HCT116 (cell line): Measurements from ENCODE around the gene WFDC10A. TPM values are rescaled to one million over a fixed set of nuclear protein-coding genes. Genes with fewer than 3 reads are reported as not detected.

Experiments used
- ATAC-seq: fragments of 200-7000 bp; cut with Tn5 transposase; 2 replicates; pipeline ENCODE4 v1.9.1; 2020; ENCODE audit warnings: mild to moderate bottlenecking, moderate library complexity
- BruUV-seq: library from RNA; stranded (reverse); fragments of 400-500 nt; replicated peaks from 2 replicates; lab custom pipeline; 2021; lab: Mats Ljungman, UMichigan
- CTCF ChIA-PET: fragments of 300-600 bp; sonication (Branson Sonifier 250); formaldehyde crosslinking; loops from one replicate; lab custom pipeline; 2021; ENCODE audit warnings: antibody characterized with exemption; lab: Charles Lee
- POLR2A ChIA-PET: fragments of 300-600, 350-600 bp; sonication (Branson Sonifier 250); formaldehyde crosslinking; loops from one replicate; lab custom pipeline; 2021; ENCODE audit warnings: antibody characterized with exemption; lab: Charles Lee
- RAD21 ChIA-PET, 2 experiments: fragments of 300-600 bp; sonication (Branson Sonifier 250); formaldehyde crosslinking; loops; one replicate each; lab custom pipeline; 2023; ENCODE audit warnings: low total read pairs in 2 of 2; ENCODE audit not compliant: uncharacterized antibody in 2 of 2, unreplicated experiment in 2 of 2, low non-redundant PET in 1 of 2; lab: Charles Lee
- DNase-seq: peaks from one replicate; pipeline ENCODE4 v3.0.0-alpha.2; 2010; ENCODE audit warnings: low read depth, low spot score
- H2AFZ ChIP-seq: fragments of 200-600 bp; shearing (Covaris generic), sonication (generic); 2 replicates; pipeline ENCODE4 v1.6.1; 2017; ENCODE audit warnings: low read depth, mixed run types, mixed read lengths, antibody characterized with exemption, low read length; ENCODE audit not compliant: poor library complexity, severe bottlenecking
- H3K27ac ChIP-seq: 2 replicates; pipeline ENCODE4 v1.5.1; 2012; ENCODE audit warnings: low read depth, low read length
- H3K27me3 ChIP-seq: fragments of 200-600 bp; sonication (generic); 2 replicates; pipeline ENCODE4 v1.6.1; 2016; ENCODE audit warnings: mixed run types, low read length, mixed read lengths; ENCODE audit not compliant: insufficient read depth
- H3K36me3 ChIP-seq, 2 experiments: fragments of 200-500 bp in 1 of 2; fragments of 200-600 bp in 1 of 2; sonication (Bioruptor generic) in 1 of 2; sonication (generic) in 1 of 2; 2 replicates each; pipeline versions ENCODE4 v1.5.1 to v1.6.1; 2014 to 2016; ENCODE audit warnings: low read length in 2 of 2, inconsistent platforms in 1 of 2, mixed read lengths in 1 of 2, mixed run types in 1 of 2; ENCODE audit not compliant: insufficient read depth in 2 of 2, control insufficient read depth in 1 of 2
- H3K4me1 ChIP-seq, 2 experiments: fragments of 200-600 bp in 1 of 2; sonication (generic) in 1 of 2; 2 replicates each; pipeline versions ENCODE4 v1.5.1 to v1.6.1; 2012 to 2017; ENCODE audit warnings: low read length in 2 of 2, inconsistent platforms in 1 of 2, mild to moderate bottlenecking in 1 of 2, mixed read lengths in 1 of 2, mixed run types in 1 of 2, moderate library complexity in 1 of 2; ENCODE audit not compliant: insufficient read depth in 2 of 2, control insufficient read depth in 1 of 2
- H3K4me2 ChIP-seq: fragments of 200-600 bp; sonication (generic); 2 replicates; pipeline ENCODE4 v1.6.1; 2017; ENCODE audit warnings: mixed run types, low read length, mixed read lengths
- H3K4me3 ChIP-seq, 2 experiments: fragments of 200-600 bp in 1 of 2; sonication (generic) in 1 of 2; replicated peaks in 1 of 2; 2 replicates each; pipeline ENCODE4 v1.5.1; 2011 to 2016; ENCODE audit warnings: low read length in 2 of 2, control low read depth in 1 of 2, low read depth in 1 of 2, mild to moderate bottlenecking in 1 of 2, mixed read lengths in 1 of 2, mixed run types in 1 of 2
- H3K79me2 ChIP-seq: fragments of 200-600 bp; sonication (generic); 2 replicates; pipeline ENCODE4 v1.6.1; 2017; ENCODE audit warnings: mild to moderate bottlenecking, mixed run types, low read length, moderate library complexity, mixed read lengths; ENCODE audit not compliant: insufficient read depth
- H3K9ac ChIP-seq: fragments of 200-600 bp; sonication (generic); 2 replicates; pipeline ENCODE4 v1.6.1; 2016; ENCODE audit warnings: low read length, mixed read lengths
- H3K9me2 ChIP-seq: fragments of 200-600 bp; sonication (generic), shearing (Covaris generic); 2 replicates; pipeline ENCODE4 v1.6.1; 2017; ENCODE audit warnings: mixed run types, mild to moderate bottlenecking, moderate library complexity; ENCODE audit not compliant: insufficient read depth
- H3K9me3 ChIP-seq, 2 experiments: fragments of 200-500 bp in 1 of 2; fragments of 200-600 bp in 1 of 2; sonication (Bioruptor generic) in 1 of 2; sonication (generic) in 1 of 2; 2 replicates each; pipeline ENCODE4 v1.6.1; 2014 to 2017; ENCODE audit warnings: low read length in 2 of 2, mixed read lengths in 2 of 2, inconsistent platforms in 1 of 2, low read depth in 1 of 2, mild to moderate bottlenecking in 1 of 2, mixed run types in 1 of 2, moderate library complexity in 1 of 2; ENCODE audit not compliant: control insufficient read depth in 1 of 2, insufficient read depth in 1 of 2
- H4K20me1 ChIP-seq: fragments of 200-600 bp; sonication (generic), shearing (Covaris generic); 2 replicates; pipeline ENCODE4 v1.6.1; 2017; ENCODE audit warnings: mixed run types, mild to moderate bottlenecking, moderate library complexity; ENCODE audit not compliant: insufficient read depth
- CBX3 ChIP-seq: IDR thresholded peaks from 2 replicates; pipeline ENCODE4 v1.6.1; 2012; ENCODE audit warnings: low read depth
- CTCF ChIP-seq, 3 experiments: fragments of 200-600 bp in 1 of 3; sonication (generic) in 1 of 3; IDR thresholded peaks in 2 of 3; conservative IDR thresholded peaks in 1 of 3; 2 replicates each; pipeline ENCODE4 v1.5.1; 2012 to 2017; ENCODE audit warnings: low read depth in 2 of 3, low read length in 2 of 3, antibody characterized with exemption in 1 of 3, borderline replicate concordance in 1 of 3, control low read depth in 1 of 3, mild to moderate bottlenecking in 1 of 3, mixed read lengths in 1 of 3, mixed run types in 1 of 3, moderate library complexity in 1 of 3; ENCODE audit not compliant: insufficient read depth in 1 of 3
- EZH2phosphoT487 ChIP-seq: fragments of 200-600 bp; IDR thresholded peaks from 2 replicates; pipeline ENCODE4 v1.6.1; 2018; ENCODE audit warnings: antibody characterized with exemption, borderline replicate concordance
- MAX ChIP-seq: IDR thresholded peaks from 2 replicates; pipeline ENCODE4 v1.6.1; 2012
- RAD21 ChIP-seq: IDR thresholded peaks from 2 replicates; pipeline ENCODE4 v1.6.1; 2012; ENCODE audit warnings: low read depth, mild to moderate bottlenecking
- SP1 ChIP-seq: IDR thresholded peaks from 2 replicates; pipeline ENCODE4 v1.6.1; 2012; ENCODE audit warnings: low read depth
- YY1 ChIP-seq: IDR thresholded peaks from 2 replicates; pipeline ENCODE4 v1.6.1; 2011; ENCODE audit warnings: low read length, low read depth, moderate library complexity, mild to moderate bottlenecking; ENCODE audit not compliant: insufficient replicate concordance; ENCODE audit errors: extremely low read depth
- intact Hi-C: fragments of 100-400 bp; cut with micrococcal nuclease; formaldehyde crosslinking; loops from 2 replicates; pipeline ENCODE4 v1.10.0; 2022
- total RNA-seq: library from RNA; stranded (reverse); gene quantifications from one replicate; pipeline ENCODE4 v1.2.1, GENCODE V29; 2021; ENCODE audit not compliant: unreplicated experiment

WFDC10A gene
- total RNA-seq, 1 experiment from 2014 or later, result 0.47 TPM

GRCh38 chr20:45592574-45593189 is 36.9 kb upstream of the WFDC10A start:
- H3K36me3 ChIP-seq, result no peaks in the 10 kb centered on the region
- DNase-seq (peak; percentile 83), ATAC-seq (peak; percentile 93)
- no peaks in the 10 kb centered on the region for H4K20me1 ChIP-seq
- H3K9ac ChIP-seq, result no peak overlapping the region
- H3K79me2 ChIP-seq, result no peaks in the 10 kb centered on the region
- H3K4me1 ChIP-seq, result peaks cover 0 to 7% of the 10 kb centered on the region in 2 experiments; a peak in 2 of 4 replicates
- no TSS peak for BruUV-seq
- ChIA-PET RAD21 (interaction anchor here in 1 of 2 experiments (1.3 kb wide), 1 partner anchor 179 kb away, joined by 3 read pairs; no protein-coding TSS in a partner anchor), POLR2A (no interaction called here), CTCF (interaction anchor here (1.2 to 1.8 kb wide), 2 partner anchors 175 to 178 kb away, joined by 3 to 16 read pairs; no protein-coding TSS in a partner anchor)
- intact Hi-C loops, result loop anchor here (1.0 kb wide), 1 partner anchor 179 kb away; no protein-coding TSS in a partner anchor
- H3K27ac ChIP-seq, result no peak overlapping the region
- TF ChIP-seq YY1 (peak; percentile 36), CBX3 (peak; percentile 70), EZH2phosphoT487 (no peak), RAD21 (peak; percentile 94), CTCF (IDR thresholded peaks at IDR 0.05 in 2 of 3, conservative IDR thresholded peaks at IDR 0.05 in 1 of 3; ENCODE audit: borderline replicate concordance in 1 of 3, insufficient read depth in 1 of 3, low read depth in 2 of 3, low read length in 2 of 3) (peak; percentile 92 to 99 (median 97)), SP1 (no peak), MAX (0 out of 2 replicates have a peak, but pooled peaks have one; percentile 16)
- no peak overlapping the region for H3K4me3 ChIP-seq
- no peaks in the 10 kb centered on the region for H3K9me2 ChIP-seq
- no peaks in the 10 kb centered on the region; the same call in 1 of the 2 replicates for H3K27me3 ChIP-seq
- H3K9me3 ChIP-seq, result no peaks in the 10 kb centered on the region
- no peak overlapping the region for H3K4me2 ChIP-seq
- peak overlapping the region; percentile 63 for H2AFZ ChIP-seq
